Heart left ventricle (tissue), 16 donors: ENCODE measurements around the gene TAF4. TPM values are rescaled to one million over a fixed set of nuclear protein-coding genes. Genes with fewer than 3 reads are reported as not detected.

Experiments
- ATAC-seq, 4 donors: fragments of 200-7000 bp; cut with Tn5 transposase; one replicate each; pipeline ENCODE4 v1.9.1; 2020 to 2022; ENCODE audit warnings: moderate library complexity in 4 of 4, mild to moderate bottlenecking in 3 of 4, moderate number of reproducible peaks in 1 of 4
- DNase-seq, 5 donors: peaks; one replicate each; pipeline ENCODE4 v3.0.0-alpha.2; 2020
- H3K27ac ChIP-seq, 12 donors: fragments of 200-600 bp; sonication (generic) in 4 of 12; one replicate each; pipeline versions ENCODE4 v1.5.0 to v1.8.0; 2016 to 2022; ENCODE audit warnings: mild to moderate bottlenecking in 2 of 12
- H3K27me3 ChIP-seq, 9 donors: fragments of 200-600 bp; sonication (generic) in 2 of 9; one replicate each; pipeline versions ENCODE4 v1.5.1 to v1.8.0; 2016 to 2022; ENCODE audit warnings: mild to moderate bottlenecking in 3 of 9
- H3K36me3 ChIP-seq, 9 donors: fragments of 200-600 bp; sonication (generic) in 2 of 9; one replicate each; pipeline versions ENCODE4 v1.5.0 to v1.8.0; 2018 to 2022; ENCODE audit warnings: mild to moderate bottlenecking in 2 of 9
- H3K4me1 ChIP-seq, 12 donors: fragments of 200-600 bp; sonication (generic) in 4 of 12; one replicate each; pipeline versions ENCODE4 v1.5.0 to v1.8.0; 2016 to 2022; ENCODE audit warnings: mild to moderate bottlenecking in 3 of 12
- H3K4me3 ChIP-seq, 12 donors: fragments of 200-600 bp; sonication (generic) in 4 of 12; one replicate each; pipeline versions ENCODE4 v1.5.0 to v1.8.0; 2017 to 2022; ENCODE audit warnings: mild to moderate bottlenecking in 9 of 12, moderate library complexity in 4 of 12
- H3K9me3 ChIP-seq, 12 donors: fragments of 200-600 bp; sonication (generic) in 4 of 12; one replicate each; pipeline versions ENCODE4 v1.5.0 to v1.8.0; 2016 to 2022; ENCODE audit warnings: mild to moderate bottlenecking in 1 of 12
- CTCF ChIP-seq, 12 donors: fragments of 200-600 bp; sonication (generic) in 4 of 12; IDR thresholded peaks; one replicate each; pipeline versions ENCODE4 v1.5.0 to v1.8.0; 2018 to 2022; ENCODE audit warnings: antibody characterized with exemption in 12 of 12, mild to moderate bottlenecking in 5 of 12
- POLR2A ChIP-seq, 2 donors: fragments of 450-650 bp; IDR thresholded peaks; one replicate each; pipeline ENCODE4 v1.6.1; 2017; ENCODE audit warnings: antibody characterized with exemption in 2 of 2, mild to moderate bottlenecking in 2 of 2, moderate library complexity in 2 of 2
- WGBS, 4 donors: extraction: QIAGEN DNeasy Blood & Tissue Kit in 2 of 4; methylation state at CpG; one replicate each; pipeline versions ENCODE4 v1.1.5 to v1.1.7; 2013 to 2018; 5-methylcytosine and 5-hydroxymethylcytosine counted together
- intact Hi-C, 10 donors: fragments of 100-400 bp; cut with DNase I; formaldehyde crosslinking; loops; one replicate each; pipeline versions ENCODE4 v1.11.1 to v1.14.2; 2022
- polyA plus RNA-seq, 2 donors: library from polyadenylated mRNA; stranded (reverse); fragments of 200-250 nt; gene quantifications; one replicate each; pipeline ENCODE4 v1.2.3, GENCODE V29; 2013
- total RNA-seq, 9 donors: library from RNA; depleted of rRNA in 2 of 9; stranded (reverse); fragments of >200 nt in 2 of 9; fragmentation: NEBNext Ultra II Directional in 3 of 9; extraction: Animal tissue kit (Norgen Biotek cat#: 25700) in 3 of 9; gene quantifications; one replicate each; pipeline versions ENCODE4 v1.1.0 to v1.2.4, GENCODE V29; 2016 to 2023
- donor health status: ischemic (EF 13 %, LVEDD 7.1; RV severe dilation, severe dysfunction).
- donor health status: healthy with polysubstance abuse.
- donor health status: DM: no; HTN: yes; CAD: no.
- donor health status: DM: no; HTN: no; CAD: no.
- donor health status: ischemic (EF 25% LVEDD 6.9; RV normal size, moderate dysfunction).
- donor health status: ischemic (EF 25% LVEDD 5.7; RV mildly dilated, moderate dysfunction).
- donor health status: healthy.
- donor health status: DM: yes; HTN: yes; CAD: no.
- donor health status: ischemic (EF 35%, LVEDD 5.7; RV mildly dilated, moderate dysfunction).
- donor health status: nonischemic (EF 11% LVEDD 7.7; RV severe dilation, severe dysfunction).
- donor health status: DM: yes; HTN: yes; CAD: no.
- donor health status: PGD.
- donor health status: ischemic (EF 29% LVEDD 5.4; RV normal size, mild dysfunction).
- donor health status: nonischemic (EF 23%, LVEDD 6.1; RV moderate dilation, normal function).

Gene TAF4
- total and polyA plus RNA-seq, 11 donors, result 4.5 to 37.7 (median 10.7) TPM

- DNase-seq, result peak in 2 of 5 donors; percentile 19 to 55
- no peak overlapping the region for H3K27ac ChIP-seq
- ATAC-seq, result peak in 1 of 4 donors; percentile 33
- no peak for TF ChIP-seq POLR2A (IDR thresholded peaks at IDR 0.05)
- no peak for TF ChIP-seq CTCF (IDR thresholded peaks at IDR 0.05)
- peaks cover 0 to 16% (median 2%) of the 10 kb centered on the region in 9 donors for H3K27me3 ChIP-seq
- H3K9me3 ChIP-seq, result peaks cover 0 to 6% (median 0%) of the 10 kb centered on the region in 12 donors
- no peaks in the 10 kb centered on the region for H3K4me1 ChIP-seq
- intact Hi-C loops, result no loop called here
- H3K4me3 ChIP-seq, result no peak overlapping the region
- 83 to 91% (median 88%) methylated on average over 31 to 38 of the region's 38 CpGs for WGBS, 4 donors
- no peaks in the 10 kb centered on the region for H3K36me3 ChIP-seq
These were observed 132.8 kb downstream of the TAF4 start for GRCh38 chr20:61932711-61933480.

DNA sequence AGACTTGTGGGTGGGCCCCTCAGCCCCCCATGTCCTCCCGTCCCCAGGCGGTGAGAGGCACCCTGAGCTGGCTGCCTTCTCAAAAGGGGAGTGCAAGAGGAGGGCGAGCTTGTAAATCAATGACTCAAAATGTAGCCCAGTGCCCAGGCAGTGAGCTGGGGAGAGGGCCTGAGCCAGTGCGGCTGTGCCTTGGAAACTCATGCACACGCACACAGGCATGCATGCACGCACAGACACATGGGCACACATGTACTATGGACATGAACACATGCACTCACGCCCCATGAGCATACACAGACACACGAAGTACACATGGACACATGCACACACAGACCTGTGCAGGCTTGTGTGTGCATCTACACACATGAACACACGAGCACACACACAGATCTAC is 133.5 kb downstream of the TAF4 start:
- intact Hi-C loops, result no loop called here
- Histone ChIP-seq H3K4me1 (no peaks in the 10 kb centered on the region), H3K36me3 (no peaks in the 10 kb centered on the region), H3K27ac (no peak overlapping the region), H3K9me3 (peaks cover 0 to 6% (median 0%) of the 10 kb centered on the region in 12 donors), H3K4me3 (no peak overlapping the region), H3K27me3 (peaks cover 0 to 11% (median 0%) of the 10 kb centered on the region in 9 donors)
- TF ChIP-seq POLR2A (IDR thresholded peaks at IDR 0.05) (no peak), CTCF (IDR thresholded peaks at IDR 0.05) (no peak)
- 79 to 87% (median 82%) methylated on average over 8 to 9 of the region's 9 CpGs for WGBS, 4 donors
- DNase-seq, result peak in 2 of 5 donors; percentile 17 to 28
- no peak for ATAC-seq

DNA sequence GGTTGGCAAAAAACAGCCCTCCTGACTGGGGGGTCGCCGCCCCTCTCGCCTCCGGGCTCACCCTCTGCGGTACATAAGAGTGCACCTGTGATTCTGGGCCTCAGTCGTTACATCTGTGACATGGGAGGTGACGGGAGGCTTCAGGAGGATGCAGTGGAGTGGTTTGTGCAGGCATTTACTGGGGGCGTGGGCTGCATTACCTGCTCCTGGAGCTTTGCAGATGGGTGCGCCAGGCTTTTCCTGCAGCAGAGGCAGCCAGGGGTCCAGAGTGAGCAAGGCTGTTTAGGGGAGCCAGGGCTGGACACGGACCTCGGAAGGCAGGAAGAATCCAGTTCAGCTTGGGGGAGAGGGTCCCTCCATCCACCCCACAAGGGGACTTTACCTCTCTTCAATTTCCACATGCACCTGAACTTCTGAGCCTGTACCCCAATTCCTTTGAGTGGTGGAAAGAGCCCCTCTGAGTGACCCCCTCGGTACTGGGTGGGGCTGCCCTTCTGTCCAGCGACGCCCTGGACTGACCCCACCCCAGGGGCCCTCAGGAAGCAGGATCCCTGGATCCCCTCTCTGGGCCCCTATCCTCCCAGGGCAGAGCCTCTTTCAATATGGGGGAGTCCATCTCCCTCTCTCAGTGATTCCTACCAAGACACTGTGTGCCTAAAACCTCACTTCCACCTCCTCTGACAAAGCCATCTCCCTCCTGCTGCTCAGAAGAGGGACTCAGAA is 134.0 kb downstream of the TAF4 start:
- ATAC-seq (no peak), DNase-seq (peak in 2 of 5 donors; percentile 7 to 9)

More for the DNA sequence above, 134.0 kb downstream of the TAF4 start:
- TF ChIP-seq POLR2A (IDR thresholded peaks at IDR 0.05) (no peak), CTCF (IDR thresholded peaks at IDR 0.05) (no peak)
- intact Hi-C loops, result no loop called here
- peaks cover 0 to 6% (median 0%) of the 10 kb centered on the region in 12 donors for H3K9me3 ChIP-seq
- no peaks in the 10 kb centered on the region for H3K4me1 ChIP-seq
- WGBS, 4 donors, result 84 to 89% (median 87%) methylated on average over 14 of the region's 14 CpGs
- no peak overlapping the region for H3K4me3 ChIP-seq
- peaks cover 0 to 8% (median 0%) of the 10 kb centered on the region in 9 donors for H3K27me3 ChIP-seq
- no peaks in the 10 kb centered on the region for H3K36me3 ChIP-seq
- no peak overlapping the region for H3K27ac ChIP-seq
